Stimulated activated CD4-positive, alpha-beta T cell treated with anti-CD3 and anti-CD28 coated beads, TNF-alpha, amount 100 ng/mL, for 24 hours (primary cell): ENCODE measurements around the gene EARS2.

Experiments
- DNase-seq, 3 experiments: peaks; one replicate each; pipeline ENCODE4 v3.0.0-alpha.2; 2020; ENCODE audit warnings: low read depth in 3 of 3

The EARS2 gene

GRCh38 chr16:23482778-23483177 lies 74.4 kb downstream of the EARS2 start:
- no peak for DNase-seq

- no peak for DNase-seq
These were observed 76.9 kb downstream of the EARS2 start for GRCh38 chr16:23480257-23480656.

GRCh38 chr16:23479138-23479537 lies 78.0 kb downstream of the EARS2 start:
- DNase-seq: no peak

DNA sequence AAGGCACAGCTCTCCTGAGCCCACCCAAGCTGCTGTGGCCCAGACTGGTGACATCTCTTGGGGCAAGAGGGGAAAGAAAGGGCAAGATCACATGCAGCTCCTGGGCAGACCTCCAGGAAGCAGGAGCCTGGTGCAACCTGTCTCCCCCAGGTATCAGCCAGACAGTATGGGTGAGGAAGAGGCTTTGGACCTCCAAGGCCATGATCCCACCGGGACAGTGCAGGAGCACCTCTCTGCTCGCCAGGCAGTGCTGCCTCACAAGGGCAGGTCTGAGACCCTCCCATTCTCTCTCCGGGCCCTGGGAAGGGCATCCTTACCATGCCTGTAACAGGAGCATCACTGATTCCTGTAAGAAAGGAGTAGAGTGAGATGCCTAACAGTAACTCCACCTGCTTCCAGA lies 78.6 kb downstream of the EARS2 start:
- DNase-seq: no peak

- no peak for DNase-seq
These were observed 80.9 kb downstream of the EARS2 start for GRCh38 chr16:23476289-23476688.
